ENCODE data around the gene STRN4.

STRN4 gene

DNA sequence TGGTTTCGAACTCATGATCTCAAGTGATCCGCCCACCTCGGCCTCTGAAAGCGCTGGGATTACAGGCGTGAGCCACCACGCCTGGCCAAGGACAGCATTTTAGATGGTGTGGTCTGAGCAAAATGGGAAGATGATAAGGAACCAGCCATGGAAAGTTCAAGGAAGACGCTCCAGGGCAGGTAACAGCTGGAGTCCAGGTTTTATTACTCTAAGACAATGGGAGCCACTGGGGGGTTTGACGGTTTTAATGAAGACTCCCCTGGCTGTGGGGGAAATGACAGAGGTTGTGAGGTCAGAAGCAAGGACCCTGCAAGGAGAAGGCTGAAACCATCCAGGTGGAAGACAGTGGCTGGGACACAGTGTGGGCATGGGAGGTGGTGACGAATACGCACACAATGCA is 50.2 kb downstream of the STRN4 start:
- TF ChIP-seq, protein P1, sequence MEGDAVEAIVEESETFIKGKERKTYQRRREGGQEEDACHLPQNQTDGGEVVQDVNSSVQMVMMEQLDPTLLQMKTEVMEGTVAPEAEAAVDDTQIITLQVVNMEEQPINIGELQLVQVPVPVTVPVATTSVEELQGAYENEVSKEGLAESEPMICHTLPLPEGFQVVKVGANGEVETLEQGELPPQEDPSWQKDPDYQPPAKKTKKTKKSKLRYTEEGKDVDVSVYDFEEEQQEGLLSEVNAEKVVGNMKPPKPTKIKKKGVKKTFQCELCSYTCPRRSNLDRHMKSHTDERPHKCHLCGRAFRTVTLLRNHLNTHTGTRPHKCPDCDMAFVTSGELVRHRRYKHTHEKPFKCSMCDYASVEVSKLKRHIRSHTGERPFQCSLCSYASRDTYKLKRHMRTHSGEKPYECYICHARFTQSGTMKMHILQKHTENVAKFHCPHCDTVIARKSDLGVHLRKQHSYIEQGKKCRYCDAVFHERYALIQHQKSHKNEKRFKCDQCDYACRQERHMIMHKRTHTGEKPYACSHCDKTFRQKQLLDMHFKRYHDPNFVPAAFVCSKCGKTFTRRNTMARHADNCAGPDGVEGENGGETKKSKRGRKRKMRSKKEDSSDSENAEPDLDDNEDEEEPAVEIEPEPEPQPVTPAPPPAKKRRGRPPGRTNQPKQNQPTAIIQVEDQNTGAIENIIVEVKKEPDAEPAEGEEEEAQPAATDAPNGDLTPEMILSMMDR (conservative IDR thresholded peaks at IDR 0.05; ENCODE audit: low read depth, low read length): no peak
- H3K4me3 ChIP-seq (ENCODE audit: low read length): no peak overlapping the region
- DNase-seq (ENCODE audit: low read depth): no peak

- DNase-seq (ENCODE audit: low read depth): no peak
- TF ChIP-seq, protein P1 (conservative IDR thresholded peaks at IDR 0.05; ENCODE audit: low read depth, low read length): no peak
- H3K4me3 ChIP-seq (ENCODE audit: low read length): no peak overlapping the region
These were observed 52.5 kb downstream of the STRN4 start for GRCh38 chr19:46693760-46694159.

GRCh38 chr19:46692918-46693722 is 53.1 kb downstream of the STRN4 start:
- no peak overlapping the region for H3K4me3 ChIP-seq (ENCODE audit: low read length)
- TF ChIP-seq, protein P1 (conservative IDR thresholded peaks at IDR 0.05; ENCODE audit: low read depth, low read length): no peak
- no peak for DNase-seq (ENCODE audit: low read depth)

DNA sequence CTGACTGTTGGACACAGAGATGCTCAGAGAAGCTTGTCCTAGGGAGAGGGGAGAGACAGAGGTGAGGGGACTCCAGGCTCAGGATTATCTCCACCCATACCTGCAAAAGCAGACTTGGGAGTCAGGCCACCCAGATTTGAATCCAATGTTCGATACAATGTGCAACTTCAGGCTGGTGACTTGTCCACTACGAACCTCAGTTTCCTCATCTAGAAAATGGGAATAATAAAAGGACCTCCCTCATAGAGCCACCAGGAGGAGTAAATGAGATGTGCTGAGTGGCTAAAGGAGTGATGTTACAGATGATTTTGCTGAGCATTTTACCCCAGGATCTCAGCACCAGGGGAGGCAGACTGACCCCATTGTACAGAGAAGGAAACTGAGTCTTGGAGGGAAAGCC is 54.3 kb downstream of the STRN4 start:
- H3K4me3 ChIP-seq (ENCODE audit: low read length): no peak overlapping the region
- no peak for DNase-seq (ENCODE audit: low read depth)
- TF ChIP-seq, protein P1 (conservative IDR thresholded peaks at IDR 0.05; ENCODE audit: low read depth, low read length): no peak

DNA sequence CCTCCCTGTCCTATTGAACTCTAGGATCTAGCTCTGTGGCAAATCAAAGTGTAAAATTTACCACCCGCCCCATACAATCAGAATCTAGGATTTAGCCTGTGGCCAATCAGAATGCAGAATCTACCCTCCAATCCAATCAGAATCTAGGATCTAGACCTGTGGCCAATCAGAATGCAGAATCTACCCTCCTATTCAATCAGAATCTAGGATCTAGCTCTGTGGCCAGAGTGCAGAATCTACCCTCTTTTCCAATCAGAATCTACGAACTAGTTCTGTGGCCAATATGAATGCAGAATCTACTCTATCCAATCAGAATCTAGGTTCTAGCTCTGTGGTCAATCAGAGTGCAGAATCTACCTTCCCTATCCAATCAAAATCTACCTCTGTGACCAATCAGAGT is 55.1 kb downstream of the STRN4 start:
- no peak for DNase-seq (ENCODE audit: low read depth)
- no peak overlapping the region for H3K4me3 ChIP-seq (ENCODE audit: low read length)
- TF ChIP-seq, protein P1 (conservative IDR thresholded peaks at IDR 0.05; ENCODE audit: low read depth, low read length): no peak

GRCh38 chr19:46689358-46689757 is 56.9 kb downstream of the STRN4 start:
- no peak overlapping the region for H3K4me3 ChIP-seq (ENCODE audit: low read length)
- DNase-seq (ENCODE audit: low read depth): no peak
- TF ChIP-seq, protein P1 (conservative IDR thresholded peaks at IDR 0.05; ENCODE audit: low read depth, low read length): no peak
